SU-DHL-6 (cell line): Measurements from ENCODE around the gene GRID1.

Source experiments
- H2AFZ ChIP-seq: fragments of 200-600 bp; sonication (generic); 2 replicates; pipeline ENCODE4 v1.6.1; 2014; ENCODE audit warnings: low read depth, mild to moderate bottlenecking, moderate library complexity, mixed read lengths, antibody characterized with exemption, low read length; ENCODE audit not compliant: severe bottlenecking
- H3F3A ChIP-seq: fragments of 200-600 bp; shearing (Covaris generic); 2 replicates; pipeline ENCODE4 v1.6.0; 2016; ENCODE audit warnings: antibody characterized with exemption, mild to moderate bottlenecking; ENCODE audit not compliant: insufficient read depth
- H3K27ac ChIP-seq: fragments of 200-600 bp; sonication (generic); 2 replicates; pipeline ENCODE4 v1.5.1; 2016; ENCODE audit warnings: low read depth, mild to moderate bottlenecking, low read length, moderate library complexity, mixed read lengths
- H3K27me3 ChIP-seq: fragments of 200-600 bp; sonication (generic), shearing (Covaris generic); 2 replicates; pipeline ENCODE4 v1.6.0; 2014; ENCODE audit warnings: mild to moderate bottlenecking, low read length
- H3K36me3 ChIP-seq: fragments of 200-600 bp; sonication (generic); 2 replicates; pipeline ENCODE4 v1.6.1; 2014; ENCODE audit warnings: mild to moderate bottlenecking, low read length, mixed read lengths
- H3K4me2 ChIP-seq: fragments of 300-600, 200-600 bp; shearing (Covaris generic), sonication (generic); 2 replicates; pipeline ENCODE4 v1.6.0; 2014; ENCODE audit warnings: low read length, low read depth, mild to moderate bottlenecking; ENCODE audit not compliant: poor library complexity, severe bottlenecking
- H3K4me3 ChIP-seq: fragments of 200-600 bp; sonication (generic); 2 replicates; pipeline ENCODE4 v1.5.1; 2014; ENCODE audit warnings: antibody characterized with exemption, low read length, mild to moderate bottlenecking, mixed read lengths; ENCODE audit not compliant: insufficient read depth, poor library complexity, severe bottlenecking
- H3K79me2 ChIP-seq: fragments of 200-600 bp; sonication (generic); 2 replicates; pipeline ENCODE4 v1.6.1; 2014; ENCODE audit warnings: mild to moderate bottlenecking, low read length, moderate library complexity; ENCODE audit not compliant: insufficient read depth
- H3K9ac ChIP-seq: fragments of 200-600 bp; sonication (generic); 2 replicates; pipeline ENCODE4 v1.7.0; 2014; ENCODE audit warnings: mild to moderate bottlenecking, low read length
- H3K9me2 ChIP-seq: fragments of 200-600 bp; sonication (generic); replicated peaks from 2 replicates; pipeline ENCODE4 v1.6.1; 2014; ENCODE audit warnings: low read length; ENCODE audit not compliant: insufficient read depth
- H3K9me3 ChIP-seq: fragments of 200-600 bp; sonication (generic); 2 replicates; pipeline ENCODE4 v1.6.1; 2014; ENCODE audit warnings: low read length, mixed read lengths; ENCODE audit not compliant: insufficient read depth
- H4K20me1 ChIP-seq: fragments of 200-600 bp; sonication (generic); 2 replicates; pipeline ENCODE4 v1.6.1; 2014; ENCODE audit warnings: low read depth, mild to moderate bottlenecking, antibody characterized with exemption, low read length, moderate library complexity, mixed read lengths
- EZH2phosphoT487 ChIP-seq: fragments of 200-600 bp; sonication (generic), shearing (Covaris generic); conservative IDR thresholded peaks from 2 replicates; pipeline ENCODE4 v1.6.1; 2018; ENCODE audit warnings: mild to moderate bottlenecking, antibody characterized with exemption, low read length, moderate library complexity, mixed read lengths
- TF ChIP-seq, protein P1 (sequence below): fragments of 200-600 bp; sonication (generic); IDR thresholded peaks from one replicate; pipeline ENCODE4 v1.5.1; 2017; ENCODE audit warnings: antibody characterized with exemption, mild to moderate bottlenecking, low read length, moderate library complexity; ENCODE audit not compliant: insufficient read depth, poor library complexity, severe bottlenecking

The GRID1 gene

DNA sequence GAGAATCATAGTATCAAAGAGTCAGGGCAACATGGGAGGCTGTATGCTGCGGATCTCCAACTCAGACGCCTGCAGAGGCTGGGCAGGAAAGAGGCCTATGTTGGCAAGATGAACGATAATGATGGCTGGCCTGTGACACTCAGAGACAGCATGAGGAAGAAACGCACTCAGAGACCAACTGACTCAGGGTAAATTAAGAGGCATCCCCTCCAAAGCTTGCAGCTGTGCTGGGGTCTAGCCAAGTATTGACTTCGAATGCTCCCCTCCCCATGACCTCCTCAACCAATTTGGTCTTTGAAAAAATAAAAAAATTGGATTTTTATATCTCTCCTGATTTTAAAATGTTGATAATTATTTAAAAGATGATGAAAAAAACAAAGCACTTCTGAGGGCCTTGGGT, 718.9 kb downstream of the GRID1 start:
- H3K27ac ChIP-seq, result no peak overlapping the region
- no peak overlapping the region for H3K9ac ChIP-seq
- no peak overlapping the region for H3K4me3 ChIP-seq
- H3K27me3 ChIP-seq, result no peaks in the 10 kb centered on the region
- H2AFZ ChIP-seq, result no peak overlapping the region
- H3F3A ChIP-seq, result no peaks in the 10 kb centered on the region
- no peak for TF ChIP-seq EZH2phosphoT487
- TF ChIP-seq, protein P1, sequence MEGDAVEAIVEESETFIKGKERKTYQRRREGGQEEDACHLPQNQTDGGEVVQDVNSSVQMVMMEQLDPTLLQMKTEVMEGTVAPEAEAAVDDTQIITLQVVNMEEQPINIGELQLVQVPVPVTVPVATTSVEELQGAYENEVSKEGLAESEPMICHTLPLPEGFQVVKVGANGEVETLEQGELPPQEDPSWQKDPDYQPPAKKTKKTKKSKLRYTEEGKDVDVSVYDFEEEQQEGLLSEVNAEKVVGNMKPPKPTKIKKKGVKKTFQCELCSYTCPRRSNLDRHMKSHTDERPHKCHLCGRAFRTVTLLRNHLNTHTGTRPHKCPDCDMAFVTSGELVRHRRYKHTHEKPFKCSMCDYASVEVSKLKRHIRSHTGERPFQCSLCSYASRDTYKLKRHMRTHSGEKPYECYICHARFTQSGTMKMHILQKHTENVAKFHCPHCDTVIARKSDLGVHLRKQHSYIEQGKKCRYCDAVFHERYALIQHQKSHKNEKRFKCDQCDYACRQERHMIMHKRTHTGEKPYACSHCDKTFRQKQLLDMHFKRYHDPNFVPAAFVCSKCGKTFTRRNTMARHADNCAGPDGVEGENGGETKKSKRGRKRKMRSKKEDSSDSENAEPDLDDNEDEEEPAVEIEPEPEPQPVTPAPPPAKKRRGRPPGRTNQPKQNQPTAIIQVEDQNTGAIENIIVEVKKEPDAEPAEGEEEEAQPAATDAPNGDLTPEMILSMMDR, result no peak
- H3K9me3 ChIP-seq, result no peaks in the 10 kb centered on the region
- H3K9me2 ChIP-seq, result no peaks in the 10 kb centered on the region
- H3K4me2 ChIP-seq, result no peak overlapping the region
- H4K20me1 ChIP-seq, result no peaks in the 10 kb centered on the region
- H3K36me3 ChIP-seq, result no peaks in the 10 kb centered on the region
- H3K79me2 ChIP-seq, result no peaks in the 10 kb centered on the region

DNA sequence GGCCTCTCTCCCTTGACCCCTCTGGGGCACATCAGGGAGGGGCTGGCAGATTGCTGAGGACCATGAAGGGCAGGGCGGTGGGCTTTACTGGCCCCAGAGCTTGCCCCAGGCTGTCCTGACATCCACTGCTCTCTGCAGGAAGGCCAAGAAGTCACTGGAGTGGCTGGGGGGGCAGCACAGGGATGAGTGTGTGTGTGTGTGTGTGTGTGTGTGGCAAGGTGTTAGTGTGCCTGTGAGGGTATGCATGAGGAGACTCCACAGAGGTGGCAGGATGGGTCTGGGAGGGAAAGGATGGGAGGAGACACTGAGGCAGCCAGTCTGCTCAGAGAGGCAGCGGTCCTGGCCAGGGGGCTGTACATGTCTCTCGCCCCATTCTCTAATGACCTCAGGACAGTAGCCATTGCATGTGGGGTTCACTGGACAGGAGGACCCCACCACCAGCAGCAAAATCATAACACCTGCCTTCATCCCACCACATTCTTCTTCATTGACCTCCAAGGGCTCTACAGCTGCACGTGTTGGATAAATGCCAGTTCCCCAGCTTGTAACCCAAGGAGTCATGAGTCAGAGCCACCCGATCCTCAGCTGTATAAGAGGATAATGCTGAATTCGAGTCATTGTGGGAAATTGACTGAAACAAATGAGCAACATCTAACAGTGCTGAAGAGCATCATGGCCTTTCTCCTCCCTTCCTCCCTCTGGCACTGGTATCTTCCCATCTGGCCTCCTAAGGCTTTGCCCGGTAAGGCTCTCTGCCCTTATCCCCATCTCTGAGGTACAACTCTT, 720.5 kb downstream of the GRID1 start:
- no peaks in the 10 kb centered on the region for H3K27me3 ChIP-seq
- H3K79me2 ChIP-seq, result no peaks in the 10 kb centered on the region
- no peak overlapping the region for H3K4me3 ChIP-seq
- no peaks in the 10 kb centered on the region for H3K9me3 ChIP-seq
- H3K27ac ChIP-seq, result no peak overlapping the region
- H2AFZ ChIP-seq, result no peak overlapping the region
- H4K20me1 ChIP-seq, result no peaks in the 10 kb centered on the region
- TF ChIP-seq, protein P1, result no peak
- no peak for TF ChIP-seq EZH2phosphoT487
- no peak overlapping the region for H3K4me2 ChIP-seq
- H3K9me2 ChIP-seq, result no peaks in the 10 kb centered on the region
- no peaks in the 10 kb centered on the region for H3F3A ChIP-seq
- H3K36me3 ChIP-seq, result no peaks in the 10 kb centered on the region
- H3K9ac ChIP-seq, result no peak overlapping the region

DNA sequence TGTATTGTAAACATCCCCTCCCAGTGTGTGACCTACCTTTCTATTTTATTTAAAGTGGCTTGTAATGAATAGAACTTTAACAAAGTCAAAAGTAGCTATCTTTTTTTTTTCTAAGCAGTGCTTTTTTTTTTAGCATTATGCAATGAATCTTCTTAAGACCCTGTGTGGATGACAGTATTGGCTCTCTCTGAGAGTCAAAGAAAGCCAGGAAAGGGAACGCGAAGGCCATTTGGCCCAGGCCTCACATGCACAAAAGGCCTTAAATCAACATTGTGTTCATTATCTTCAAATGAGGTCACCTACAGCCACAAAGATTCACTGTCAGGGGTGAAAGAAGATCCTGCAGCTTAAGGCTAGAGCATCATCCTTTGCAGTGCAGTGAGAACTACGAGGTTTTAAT, 721.5 kb downstream of the GRID1 start:
- Histone ChIP-seq H3K9me2 (no peaks in the 10 kb centered on the region), H3K36me3 (no peaks in the 10 kb centered on the region), H3K4me3 (no peak overlapping the region), H4K20me1 (no peaks in the 10 kb centered on the region), H2AFZ (no peak overlapping the region), H3K9ac (no peak overlapping the region), H3K4me2 (no peak overlapping the region), H3K79me2 (no peaks in the 10 kb centered on the region), H3K27me3 (no peaks in the 10 kb centered on the region), H3F3A (no peaks in the 10 kb centered on the region), H3K27ac (no peak overlapping the region), H3K9me3 (no peaks in the 10 kb centered on the region)
- TF ChIP-seq, protein P1, result no peak
- no peak for TF ChIP-seq EZH2phosphoT487
